ENCODE data around the gene ZNF37A.
"Not testable (repeated sequence)": the region's sequence is repeated elsewhere in the genome, so short reads cannot be mapped to it uniquely, and the experiment has no call there.

The ZNF37A gene

GRCh38 chr10:38147686-38148085 lies 53.5 kb downstream of the ZNF37A start:
- no peak for DNase-seq (ENCODE audit: low read depth in 1 of 2, low spot score in 1 of 2)

- not testable (repeated sequence) for DNase-seq (ENCODE audit: low read depth in 1 of 2, low spot score in 1 of 2)
These were observed 56.8 kb downstream of the ZNF37A start for GRCh38 chr10:38150891-38151463.

GRCh38 chr10:38156416-38157269 lies 62.5 kb downstream of the ZNF37A start:
- DNase-seq (ENCODE audit: low read depth in 1 of 2, low spot score in 1 of 2), result no peak

GRCh38 chr10:38157270-38157685 lies 63.1 kb downstream of the ZNF37A start:
- DNase-seq (ENCODE audit: low read depth in 1 of 2, low spot score in 1 of 2), result no peak

- DNase-seq (ENCODE audit: low read depth in 1 of 2, low spot score in 1 of 2), result no peak
These were observed 64.9 kb downstream of the ZNF37A start for GRCh38 chr10:38159004-38159403.

GRCh38 chr10:38163617-38164016 lies 69.5 kb downstream of the ZNF37A start:
- no peak for DNase-seq (ENCODE audit: low read depth in 1 of 2, low spot score in 1 of 2)

- no peak for DNase-seq (ENCODE audit: low read depth in 1 of 2, low spot score in 1 of 2)
These were observed 80.2 kb downstream of the ZNF37A start for GRCh38 chr10:38174336-38174735.

GRCh38 chr10:38184477-38184876 lies 90.3 kb downstream of the ZNF37A start:
- DNase-seq (ENCODE audit: low read depth in 1 of 2, low spot score in 1 of 2), result no peak
